NCI-H2196 treated with DMSO at 0.1 percent for 48 hours (cell line): Measurements from ENCODE around the gene IL1RAPL2.

Experiments
- DNase-seq: peaks from one replicate; lab custom pipeline; 2025; ENCODE audit not compliant: unreplicated experiment; lab: John Stamatoyannopoulos, UW

IL1RAPL2 gene

GRCh38 chrX:105349476-105349875 lies 783.5 kb downstream of the IL1RAPL2 start:
- no peak for DNase-seq

DNA sequence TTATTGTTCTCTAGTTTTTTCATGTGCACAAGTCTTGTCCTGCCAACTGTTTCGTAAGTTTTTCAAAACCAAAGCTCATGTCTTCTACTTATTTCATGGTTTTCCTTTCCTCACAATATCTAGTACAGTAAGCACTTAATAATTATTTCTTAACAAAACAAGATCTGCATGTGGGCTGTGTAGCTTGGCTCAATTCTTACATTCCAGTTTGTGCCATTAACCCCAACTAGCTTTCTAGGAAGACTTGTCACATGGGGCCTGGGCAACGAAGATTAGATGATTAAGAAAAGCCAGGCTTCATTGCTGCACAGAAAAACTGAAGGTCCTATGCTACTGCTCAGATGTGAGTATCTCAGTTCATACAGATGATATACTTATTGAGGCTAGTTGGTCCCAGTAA lies 809.8 kb downstream of the IL1RAPL2 start:
- DNase-seq = no peak

GRCh38 chrX:105424729-105425128 lies 858.7 kb downstream of the IL1RAPL2 start:
- DNase-seq = no peak

GRCh38 chrX:105451401-105451800 lies 885.4 kb downstream of the IL1RAPL2 start:
- no peak for DNase-seq

DNA sequence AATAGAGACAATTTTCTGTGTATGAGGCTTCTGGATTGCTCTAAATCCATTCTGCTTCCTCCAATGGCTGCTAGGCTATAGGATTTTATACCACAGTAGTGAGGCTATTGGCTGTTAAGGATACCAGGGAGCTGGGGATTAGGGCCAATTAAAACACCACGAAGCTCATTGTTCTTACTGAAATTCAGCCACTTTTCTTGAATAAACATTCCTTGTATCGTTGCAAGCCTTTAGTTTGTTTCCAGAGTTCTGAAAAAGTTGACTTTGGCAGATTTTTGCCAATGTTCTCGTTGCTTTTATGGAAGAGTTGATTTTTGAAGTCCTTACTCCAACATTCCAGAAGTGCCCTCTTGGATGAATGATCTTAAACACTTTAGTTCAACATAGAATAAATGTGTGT lies 892.8 kb downstream of the IL1RAPL2 start:
- no peak for DNase-seq

- DNase-seq = no peak
Measured at GRCh38 chrX:105460376-105460775, 894.4 kb downstream of the IL1RAPL2 start.

DNA sequence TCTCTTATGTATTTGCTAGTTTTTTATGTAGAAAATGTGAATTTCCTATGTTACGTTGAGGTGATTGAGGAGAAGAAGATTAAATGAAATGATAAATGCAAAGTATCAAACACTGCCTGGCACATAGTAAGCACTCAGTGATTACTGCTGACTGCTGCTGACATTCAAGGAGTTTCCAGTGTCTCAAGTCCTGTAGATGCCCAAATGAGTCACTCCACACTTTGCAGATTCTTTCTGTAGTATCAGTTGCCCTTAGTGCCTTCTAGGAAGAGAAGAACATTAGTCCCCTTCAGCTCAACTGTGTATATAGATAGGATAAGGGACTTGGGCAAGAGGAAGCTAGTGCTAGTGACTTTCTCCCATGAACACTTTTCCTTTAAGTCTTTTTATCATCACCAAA lies 895.0 kb downstream of the IL1RAPL2 start:
- DNase-seq = no peak

- DNase-seq = no peak
Measured at GRCh38 chrX:105462186-105462585, 896.2 kb downstream of the IL1RAPL2 start.

- no peak for DNase-seq
Measured at GRCh38 chrX:105463473-105463872, 897.5 kb downstream of the IL1RAPL2 start.

- DNase-seq = no peak
Measured at GRCh38 chrX:105464618-105465017, 898.6 kb downstream of the IL1RAPL2 start.

DNA sequence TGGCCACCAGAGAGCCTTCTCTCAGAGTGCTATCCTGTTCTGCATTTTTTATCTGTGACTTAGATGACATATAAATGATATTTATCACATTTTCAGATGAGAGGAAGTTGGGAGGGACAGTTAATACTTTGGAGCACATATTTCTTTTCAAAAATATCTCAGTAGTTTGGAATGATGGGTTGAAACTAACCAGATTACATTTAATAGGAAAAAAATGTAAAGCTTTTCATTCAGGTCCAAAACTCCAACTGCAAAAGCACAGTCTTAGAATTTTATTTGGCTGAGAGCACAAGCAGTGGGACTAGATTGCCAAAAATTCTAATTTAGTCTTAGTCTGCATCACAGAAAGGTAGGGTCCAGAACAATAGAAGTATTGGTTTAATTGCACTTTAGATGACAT lies 902.7 kb downstream of the IL1RAPL2 start:
- DNase-seq = no peak

- no peak for DNase-seq
Measured at GRCh38 chrX:105471597-105471996, 905.6 kb downstream of the IL1RAPL2 start.

DNA sequence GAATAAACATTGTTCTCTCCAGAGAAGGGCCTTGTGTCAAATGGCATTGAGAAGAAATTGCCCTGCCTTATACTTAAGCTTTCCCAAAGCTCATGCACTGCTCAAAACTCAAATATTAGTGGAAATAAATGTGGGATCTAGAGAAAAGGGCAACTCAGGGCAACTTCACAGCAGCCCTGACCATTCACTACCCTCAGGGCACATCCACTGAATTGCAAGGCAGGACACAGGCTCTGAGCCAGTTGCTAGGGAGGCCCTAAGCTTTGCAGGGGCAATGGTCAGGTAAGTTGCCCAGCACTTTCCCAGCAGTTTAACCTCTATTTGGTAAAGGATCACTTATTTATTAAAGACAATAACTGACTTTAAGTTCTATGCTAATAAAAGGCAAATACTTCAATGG lies 909.8 kb downstream of the IL1RAPL2 start:
- DNase-seq = no peak

DNA sequence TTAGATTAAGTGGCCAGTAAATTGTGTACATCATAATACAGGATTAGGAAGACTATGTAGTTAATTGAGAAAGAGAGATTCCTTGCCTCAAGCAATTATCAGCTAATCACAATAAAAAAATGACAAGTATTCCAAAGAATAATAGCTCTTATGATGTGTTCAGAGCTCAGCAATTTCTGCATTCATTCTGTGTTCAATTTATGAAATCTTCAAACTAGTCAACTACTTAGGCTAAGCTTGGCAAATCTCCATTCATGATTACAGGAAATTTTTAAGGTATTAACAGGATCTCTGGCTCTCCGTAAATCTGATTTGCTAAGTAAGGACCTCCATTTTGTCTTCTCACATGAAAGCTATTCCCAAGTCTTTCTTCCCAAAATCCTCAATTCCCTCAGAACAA lies 911.4 kb downstream of the IL1RAPL2 start:
- no peak for DNase-seq

DNA sequence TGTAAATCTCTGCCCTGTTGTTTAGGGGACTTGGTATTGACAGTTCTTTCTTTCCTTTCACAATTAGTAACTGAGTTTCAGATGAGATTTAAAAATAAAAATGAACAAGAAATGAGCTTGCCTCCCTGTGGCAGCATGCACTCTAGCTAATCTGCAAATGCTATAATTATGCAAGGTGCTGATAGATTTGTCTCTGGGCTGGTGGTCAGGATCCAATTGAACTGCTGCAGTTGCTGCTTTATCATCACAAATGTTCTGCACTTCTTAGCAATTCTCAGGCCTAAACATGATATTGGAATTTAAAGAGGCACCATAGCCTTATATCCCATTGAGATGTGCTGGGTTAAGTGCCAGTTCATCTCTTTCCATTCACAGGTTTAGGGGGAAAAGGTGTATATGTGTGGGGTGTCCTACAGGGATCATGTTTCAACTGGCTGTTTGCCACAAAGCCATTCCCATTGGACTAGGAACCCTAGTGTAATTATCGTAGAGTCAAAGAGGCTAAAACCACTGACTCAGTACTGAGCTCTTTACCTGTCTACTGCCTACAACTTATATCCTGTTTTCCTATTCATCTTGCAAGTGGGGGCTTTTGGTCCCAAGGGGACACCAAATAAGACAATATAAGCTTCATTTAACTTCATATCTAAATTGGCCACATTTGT lies 914.8 kb downstream of the IL1RAPL2 start:
- no peak for DNase-seq

GRCh38 chrX:105483011-105483410 lies 917.0 kb downstream of the IL1RAPL2 start:
- no peak for DNase-seq

DNA sequence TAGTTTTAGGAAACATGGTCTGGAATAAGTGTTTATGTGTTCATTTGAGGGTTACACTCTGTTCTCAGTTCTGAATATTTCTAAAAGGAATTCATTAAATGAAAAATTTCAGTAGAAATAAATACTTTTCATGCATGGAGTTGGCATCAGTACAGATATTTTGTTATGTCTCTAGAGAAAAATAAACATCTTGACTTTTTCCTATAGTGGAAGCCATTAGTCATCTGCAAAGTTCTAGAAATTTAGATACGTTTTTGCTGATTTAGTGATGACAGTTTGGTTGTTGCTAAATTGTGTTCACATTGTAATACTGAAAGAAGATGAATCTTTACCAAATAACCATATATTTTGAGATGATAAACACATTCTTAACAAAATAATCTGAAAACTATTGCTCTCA lies 922.7 kb downstream of the IL1RAPL2 start:
- DNase-seq = no peak

GRCh38 chrX:105495376-105495775 lies 929.4 kb downstream of the IL1RAPL2 start:
- no peak for DNase-seq

DNA sequence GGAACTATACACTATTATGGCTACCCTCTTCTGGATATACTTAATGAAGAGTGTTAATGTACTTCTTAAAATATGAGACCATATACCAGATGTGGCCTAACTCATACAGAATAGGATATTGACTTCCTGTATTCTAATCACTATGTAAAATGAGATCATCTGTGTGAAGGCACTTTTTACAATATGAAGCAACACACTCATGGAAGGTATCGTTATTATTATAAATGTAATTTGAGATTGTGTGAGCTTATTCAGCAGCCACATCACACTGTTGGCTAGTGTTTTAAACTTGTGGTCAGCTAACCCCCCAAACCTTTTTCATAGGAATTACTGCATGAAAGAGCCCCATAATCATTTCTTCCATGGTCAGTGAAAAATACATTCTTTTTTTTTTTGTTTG lies 936.3 kb downstream of the IL1RAPL2 start:
- DNase-seq = no peak

GRCh38 chrX:105515561-105515960 lies 949.6 kb downstream of the IL1RAPL2 start:
- DNase-seq = no peak

- no peak for DNase-seq
Measured at GRCh38 chrX:105526431-105526830, 960.4 kb downstream of the IL1RAPL2 start.

- no peak for DNase-seq
Measured at GRCh38 chrX:105527759-105528158, 961.8 kb downstream of the IL1RAPL2 start.

DNA sequence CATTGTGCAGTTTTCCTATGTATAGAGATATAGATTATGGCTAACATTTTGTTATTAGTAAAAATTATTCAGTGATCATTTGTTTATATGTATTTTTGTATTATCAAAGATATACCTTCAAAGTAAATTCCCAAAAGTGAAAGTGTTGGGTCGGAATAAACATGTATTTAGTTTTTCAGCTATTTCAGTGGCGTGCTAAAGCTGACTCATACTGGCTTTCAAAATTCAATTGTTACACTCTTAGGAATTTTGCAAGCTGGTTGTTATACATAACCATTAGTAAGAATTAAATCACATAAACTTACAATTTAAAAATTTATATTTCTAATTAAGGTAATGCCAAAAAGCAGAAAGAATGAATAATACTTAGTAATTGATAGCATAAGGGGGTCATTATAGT lies 968.0 kb downstream of the IL1RAPL2 start:
- no peak for DNase-seq
